Breast epithelium (tissue), 4 donors: ENCODE data around the gene ADARB2. TPM values are rescaled to one million over a fixed set of nuclear protein-coding genes. Genes with fewer than 3 reads are reported as not detected.
"Not testable (repeated sequence)": the region's sequence is repeated elsewhere in the genome, so short reads cannot be mapped to it uniquely, and the experiment has no call there.

ENCODE experiments used
- DNase-seq, 2 donors: peaks; one replicate each; pipeline ENCODE4 v3.0.0-alpha.2; 2019; ENCODE audit warnings: low spot score in 2 of 2
- H3K27ac ChIP-seq, 2 donors: fragments of 200-600 bp; sonication (generic) in 1 of 2; one replicate each; pipeline ENCODE4 v1.5.1; 2016 to 2019; ENCODE audit warnings: mild to moderate bottlenecking in 1 of 2
- H3K27me3 ChIP-seq, 2 donors: fragments of 200-600 bp; sonication (generic) in 1 of 2; one replicate each; pipeline versions ENCODE4 v1.5.1 to v1.6.0; 2017 to 2019; ENCODE audit warnings: control low read depth in 1 of 2, mild to moderate bottlenecking in 1 of 2
- H3K36me3 ChIP-seq: fragments of 200-600 bp; one replicate; pipeline ENCODE4 v1.5.1; 2019
- H3K4me1 ChIP-seq, 2 donors: fragments of 200-600 bp; sonication (generic); one replicate each; pipeline ENCODE4 v1.5.1; 2016 to 2019; ENCODE audit warnings: control low read depth in 1 of 2
- H3K4me3 ChIP-seq, 3 donors: fragments of 200-600 bp; sonication (generic); 1 replicate in 2 of 3; 2 replicates in 1 of 3; pipeline ENCODE4 v1.5.1; 2016 to 2019; ENCODE audit warnings: mild to moderate bottlenecking in 3 of 3, moderate library complexity in 2 of 3
- H3K9me3 ChIP-seq, 2 donors: fragments of 200-600 bp; sonication (generic) in 1 of 2; one replicate each; pipeline ENCODE4 v1.5.1; 2016 to 2019; ENCODE audit warnings: control low read depth in 1 of 2
- POLR2A ChIP-seq: fragments of 450-650 bp; IDR thresholded peaks from one replicate; pipeline ENCODE4 v1.6.1; 2016; ENCODE audit warnings: antibody characterized with exemption, mild to moderate bottlenecking, moderate library complexity
- POLR2AphosphoS5 ChIP-seq, 3 donors: sonication (generic); formaldehyde crosslinking; IDR thresholded peaks; one replicate each; pipeline ENCODE4 v1.6.1; 2017; ENCODE audit warnings: antibody characterized with exemption in 3 of 3
- intact Hi-C: fragments of 100-400 bp; cut with DNase I; formaldehyde crosslinking; loops from one replicate; pipeline ENCODE4 v1.15.1; 2023; ENCODE audit warnings: low total_unique reads
- total RNA-seq, 3 donors: library from RNA; depleted of rRNA; stranded (reverse); fragments of >200 nt; gene quantifications; one replicate each; pipeline ENCODE4 v1.1.0, GENCODE V29; 2016
- TF ChIP-seq, protein P1 (sequence below), 3 donors: fragments of 450-650 bp; IDR thresholded peaks; one replicate each; pipeline ENCODE4 v1.5.1; 2016 to 2017; ENCODE audit warnings: antibody characterized with exemption in 3 of 3, mild to moderate bottlenecking in 3 of 3, moderate library complexity in 3 of 3

ADARB2 gene
- total RNA-seq, 3 donors from 2014 or later, result 0.32 to 3.9 (median 2.0) TPM

DNA sequence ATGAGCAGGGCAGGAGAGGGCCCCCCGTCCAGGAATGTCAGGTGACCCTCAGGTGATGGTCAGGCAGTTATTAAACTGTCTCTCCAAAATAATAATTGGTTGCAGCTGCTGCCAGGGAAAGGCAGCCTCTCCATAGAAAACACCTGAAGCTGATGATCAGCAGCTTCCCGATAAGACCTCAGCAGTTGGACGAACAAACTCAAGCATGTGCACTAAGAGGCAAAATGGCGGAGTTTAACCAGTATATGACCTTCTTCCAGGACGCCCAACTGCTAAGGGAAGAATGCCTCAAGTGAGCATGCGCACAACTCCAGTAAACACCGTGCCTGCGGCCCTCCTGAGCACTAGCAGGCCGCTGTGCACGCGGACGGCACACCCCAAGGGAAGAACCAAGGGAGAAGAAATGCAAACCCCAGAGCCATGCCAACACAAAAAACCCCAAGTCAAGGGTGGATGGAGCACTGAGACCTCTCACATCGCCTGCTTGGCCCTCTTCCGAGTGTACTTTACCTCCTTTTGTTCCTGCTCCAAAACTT is 38.9 kb upstream of the ADARB2 start:
- Histone ChIP-seq H3K27ac (no peak overlapping the region), H3K4me1 (no peaks in the 10 kb centered on the region), H3K4me3 (no peak overlapping the region), H3K36me3 (no peaks in the 10 kb centered on the region), H3K9me3 (no peaks in the 10 kb centered on the region), H3K27me3 (no peaks in the 10 kb centered on the region)
- intact Hi-C loops, result no loop called here
- TF ChIP-seq, protein P1, sequence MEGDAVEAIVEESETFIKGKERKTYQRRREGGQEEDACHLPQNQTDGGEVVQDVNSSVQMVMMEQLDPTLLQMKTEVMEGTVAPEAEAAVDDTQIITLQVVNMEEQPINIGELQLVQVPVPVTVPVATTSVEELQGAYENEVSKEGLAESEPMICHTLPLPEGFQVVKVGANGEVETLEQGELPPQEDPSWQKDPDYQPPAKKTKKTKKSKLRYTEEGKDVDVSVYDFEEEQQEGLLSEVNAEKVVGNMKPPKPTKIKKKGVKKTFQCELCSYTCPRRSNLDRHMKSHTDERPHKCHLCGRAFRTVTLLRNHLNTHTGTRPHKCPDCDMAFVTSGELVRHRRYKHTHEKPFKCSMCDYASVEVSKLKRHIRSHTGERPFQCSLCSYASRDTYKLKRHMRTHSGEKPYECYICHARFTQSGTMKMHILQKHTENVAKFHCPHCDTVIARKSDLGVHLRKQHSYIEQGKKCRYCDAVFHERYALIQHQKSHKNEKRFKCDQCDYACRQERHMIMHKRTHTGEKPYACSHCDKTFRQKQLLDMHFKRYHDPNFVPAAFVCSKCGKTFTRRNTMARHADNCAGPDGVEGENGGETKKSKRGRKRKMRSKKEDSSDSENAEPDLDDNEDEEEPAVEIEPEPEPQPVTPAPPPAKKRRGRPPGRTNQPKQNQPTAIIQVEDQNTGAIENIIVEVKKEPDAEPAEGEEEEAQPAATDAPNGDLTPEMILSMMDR (IDR thresholded peaks at IDR 0.05), result no peak
- no peak for TF ChIP-seq POLR2A
- no peak for TF ChIP-seq POLR2AphosphoS5 (IDR thresholded peaks at IDR 0.05)
- DNase-seq, result no peak

DNA sequence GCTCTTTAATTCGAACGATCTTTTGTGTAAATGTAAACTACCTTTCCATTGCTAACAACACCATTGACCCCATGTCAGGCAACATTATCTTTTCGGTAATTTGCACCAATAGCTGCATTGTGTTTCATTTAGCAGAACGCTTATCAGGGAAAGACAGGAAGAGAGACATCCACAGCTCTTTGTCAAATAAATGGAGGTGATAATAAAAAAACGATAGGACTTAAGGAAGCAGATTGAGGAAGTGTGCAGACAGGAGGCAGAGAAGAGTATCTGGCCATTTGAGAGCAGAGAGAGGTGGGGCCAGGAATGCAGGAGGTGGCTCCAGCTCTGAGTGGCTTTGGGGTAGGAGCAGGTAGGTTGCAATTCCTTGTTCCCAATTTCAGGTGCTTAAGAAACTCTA is 37.5 kb upstream of the ADARB2 start:
- no peak overlapping the region for H3K4me3 ChIP-seq
- no peak for DNase-seq
- H3K9me3 ChIP-seq, result no peaks in the 10 kb centered on the region
- no peaks in the 10 kb centered on the region for H3K4me1 ChIP-seq
- no peaks in the 10 kb centered on the region for H3K36me3 ChIP-seq
- H3K27ac ChIP-seq, result no peak overlapping the region
- no peaks in the 10 kb centered on the region for H3K27me3 ChIP-seq
- intact Hi-C loops, result no loop called here
- TF ChIP-seq POLR2A, result no peak
- no peak for TF ChIP-seq POLR2AphosphoS5 (IDR thresholded peaks at IDR 0.05)
- TF ChIP-seq, protein P1 (IDR thresholded peaks at IDR 0.05), result no peak

DNA sequence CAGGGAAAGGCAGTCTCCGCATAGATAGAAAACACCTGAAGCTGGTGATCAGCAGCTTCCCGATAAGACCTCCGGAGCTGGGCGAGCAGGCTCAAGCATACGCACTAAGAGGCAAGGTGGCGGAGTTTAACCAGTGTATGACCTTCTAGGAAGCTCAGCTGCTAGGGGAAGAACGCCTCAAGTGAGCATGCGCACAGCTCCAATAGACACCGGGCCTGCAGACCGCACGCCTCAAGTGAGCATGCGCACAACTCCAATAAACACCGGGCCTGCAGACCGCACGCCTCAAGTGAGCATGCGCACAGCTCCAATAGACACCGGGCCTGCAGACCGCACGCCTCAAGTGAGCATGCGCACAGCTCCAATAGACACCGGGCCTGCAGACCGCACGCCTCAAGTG is 35.9 kb upstream of the ADARB2 start:
- H3K27ac ChIP-seq, H3K36me3 ChIP-seq, H3K4me3 ChIP-seq, H3K4me1 ChIP-seq, DNase-seq, intact Hi-C loops, H3K27me3 ChIP-seq, H3K9me3 ChIP-seq: not testable (repeated sequence)

DNA sequence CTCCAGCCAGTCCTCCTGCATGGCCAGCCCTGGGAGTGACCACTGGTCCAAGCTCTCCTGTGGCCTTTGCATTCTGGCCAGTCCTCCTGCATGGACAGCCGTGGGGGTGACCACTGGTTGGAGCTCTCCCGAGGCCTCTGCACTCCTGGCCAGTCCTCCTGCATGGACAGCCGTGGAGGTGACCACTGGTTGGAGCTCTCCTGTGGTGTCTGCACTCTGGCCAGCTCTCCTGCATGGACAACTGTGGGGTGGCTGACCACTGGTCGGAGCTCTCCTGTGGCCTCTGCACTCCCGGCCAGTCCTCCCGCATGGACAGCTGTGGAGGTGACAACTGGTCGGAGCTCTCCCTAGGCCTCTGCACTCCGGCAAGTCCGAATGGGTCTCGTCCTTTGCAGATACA is 28.7 kb upstream of the ADARB2 start:
- H3K27me3 ChIP-seq, result no peaks in the 10 kb centered on the region
- no peak overlapping the region for H3K27ac ChIP-seq
- no peaks in the 10 kb centered on the region for H3K9me3 ChIP-seq
- DNase-seq, result no peak
- H3K4me1 ChIP-seq, result no peaks in the 10 kb centered on the region
- H3K4me3 ChIP-seq, result no peak overlapping the region
- no peak for TF ChIP-seq POLR2AphosphoS5 (IDR thresholded peaks at IDR 0.05)
- TF ChIP-seq, protein P1 (IDR thresholded peaks at IDR 0.05), result no peak
- no peak for TF ChIP-seq POLR2A
- H3K36me3 ChIP-seq, result no peaks in the 10 kb centered on the region
- intact Hi-C loops, result no loop called here

DNA sequence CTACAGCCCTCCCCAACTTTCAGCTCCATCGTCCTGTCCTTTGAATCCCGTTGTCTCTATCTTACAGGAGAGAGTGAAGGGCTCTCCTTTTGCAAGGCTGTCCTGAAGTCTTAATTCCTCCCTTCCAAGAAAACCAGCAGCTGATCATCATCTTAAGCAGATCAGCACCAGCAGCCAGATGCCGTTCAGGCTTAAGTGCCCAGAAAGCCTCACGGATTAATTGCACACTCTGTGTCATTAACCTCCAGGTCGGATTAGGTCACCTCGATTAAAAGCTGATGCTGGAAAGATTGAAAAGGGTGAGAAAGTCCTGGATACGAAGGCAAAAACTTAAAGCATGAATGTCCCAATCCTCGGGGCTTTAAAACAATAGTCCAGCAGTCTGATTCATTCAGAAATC is 24.8 kb upstream of the ADARB2 start:
- TF ChIP-seq POLR2AphosphoS5 (IDR thresholded peaks at IDR 0.05) (no peak), POLR2A (no peak)
- TF ChIP-seq, protein P1 (IDR thresholded peaks at IDR 0.05), result no peak
- H3K36me3 ChIP-seq, result no peaks in the 10 kb centered on the region
- H3K9me3 ChIP-seq, result peaks cover 13 to 16% of the 10 kb centered on the region in 2 donors
- no peak overlapping the region for H3K27ac ChIP-seq
- H3K27me3 ChIP-seq, result peaks cover 0 to 3% of the 10 kb centered on the region in 2 donors
- H3K4me3 ChIP-seq, result no peak overlapping the region
- intact Hi-C loops, result no loop called here
- no peaks in the 10 kb centered on the region for H3K4me1 ChIP-seq
- DNase-seq, result no peak
